Left ventricle myocardium inferior (tissue), 1 donor: ENCODE results near the gene ZIC5. TPM values are rescaled to one million over a fixed set of nuclear protein-coding genes. Genes with fewer than 3 reads are reported as not detected.
"Not testable (repeated sequence)": the region's sequence is repeated elsewhere in the genome, so short reads cannot be mapped to it uniquely, and the experiment has no call there.

Source experiments
- DNase-seq: peaks from one replicate; pipeline ENCODE4 v3.0.0-alpha.2; 2020
- H3K27ac ChIP-seq: fragments of 200-600 bp; replicated peaks from 2 replicates; pipeline ENCODE4 v1.8.0; 2021
- H3K27me3 ChIP-seq: fragments of 200-600 bp; 2 replicates; pipeline ENCODE4 v1.8.0; 2021; ENCODE audit warnings: low read depth
- H3K36me3 ChIP-seq: fragments of 200-600 bp; 2 replicates; pipeline ENCODE4 v1.8.0; 2021
- H3K4me1 ChIP-seq: fragments of 200-600 bp; 2 replicates; pipeline ENCODE4 v1.8.0; 2021
- H3K4me3 ChIP-seq: fragments of 200-600 bp; 2 replicates; pipeline ENCODE4 v1.8.0; 2021; ENCODE audit warnings: mild to moderate bottlenecking, moderate library complexity
- H3K9me3 ChIP-seq: fragments of 200-600 bp; replicated peaks from 2 replicates; pipeline ENCODE4 v1.8.0; 2021
- CTCF ChIP-seq: fragments of 200-600 bp; IDR thresholded peaks from 2 replicates; pipeline ENCODE4 v1.8.0; 2021; ENCODE audit warnings: antibody characterized with exemption, mild to moderate bottlenecking, borderline replicate concordance
- intact Hi-C: fragments of 100-400 bp; cut with micrococcal nuclease; formaldehyde crosslinking; loops from one replicate; pipeline ENCODE4 v1.11.0; 2022
- total RNA-seq: library from RNA; stranded (reverse); fragmentation: NEBNext Ultra II Directional; extraction: Animal tissue kit (Norgen Biotek cat#: 25700); gene quantifications from one replicate; pipeline ENCODE4 v1.2.1, GENCODE V29; 2021
- donor health status: DM: no; HTN: yes; CAD: no; lungs with severe emphysema.

ZIC5 gene
- total RNA-seq, 1 donor from 2014 or later, result not detected

- no peaks in the 10 kb centered on the region for H3K9me3 ChIP-seq
- DNase-seq, result no peak
- no peak overlapping the region for H3K4me3 ChIP-seq
- H3K4me1 ChIP-seq, result no peaks in the 10 kb centered on the region
- H3K27me3 ChIP-seq, result peaks cover 98% of the 10 kb centered on the region
- intact Hi-C loops, result no loop called here
- no peak overlapping the region for H3K27ac ChIP-seq
- no peak for TF ChIP-seq CTCF
- H3K36me3 ChIP-seq, result no peaks in the 10 kb centered on the region
These were observed 23.9 kb downstream of the ZIC5 start for GRCh38 chr13:99947666-99948065.

- peaks cover 100% of the 10 kb centered on the region for H3K27me3 ChIP-seq
- H3K9me3 ChIP-seq, DNase-seq, H3K4me3 ChIP-seq, H3K36me3 ChIP-seq, H3K27ac ChIP-seq, H3K4me1 ChIP-seq, intact Hi-C loops: not testable (repeated sequence)
These were observed 26.1 kb downstream of the ZIC5 start for GRCh38 chr13:99945515-99945914.

GRCh38 chr13:99944606-99945005 lies 27.0 kb downstream of the ZIC5 start:
- no peak for TF ChIP-seq CTCF
- Histone ChIP-seq H3K9me3 (no peaks in the 10 kb centered on the region), H3K36me3 (no peaks in the 10 kb centered on the region), H3K27ac (no peak overlapping the region), H3K27me3 (peaks cover 100% of the 10 kb centered on the region), H3K4me1 (no peaks in the 10 kb centered on the region), H3K4me3 (no peak overlapping the region)
- DNase-seq, result no peak
- intact Hi-C loops, result no loop called here

- intact Hi-C loops, result no loop called here
- no peaks in the 10 kb centered on the region for H3K9me3 ChIP-seq
- TF ChIP-seq CTCF, result no peak
- DNase-seq, result no peak
- no peak overlapping the region for H3K27ac ChIP-seq
- peaks cover 100% of the 10 kb centered on the region for H3K27me3 ChIP-seq
- no peak overlapping the region for H3K4me3 ChIP-seq
- H3K36me3 ChIP-seq, result no peaks in the 10 kb centered on the region
- H3K4me1 ChIP-seq, result no peaks in the 10 kb centered on the region
These were observed 27.5 kb downstream of the ZIC5 start for GRCh38 chr13:99944102-99944501.

GRCh38 chr13:99941911-99942310 lies 29.7 kb downstream of the ZIC5 start:
- no peaks in the 10 kb centered on the region for H3K36me3 ChIP-seq
- no peak for TF ChIP-seq CTCF
- H3K27me3 ChIP-seq, result peaks cover 99% of the 10 kb centered on the region
- no peak overlapping the region for H3K27ac ChIP-seq
- no peaks in the 10 kb centered on the region for H3K4me1 ChIP-seq
- H3K4me3 ChIP-seq, result no peak overlapping the region
- DNase-seq, result no peak
- no peaks in the 10 kb centered on the region for H3K9me3 ChIP-seq
- intact Hi-C loops, result no loop called here

GRCh38 chr13:99941086-99941485 lies 30.5 kb downstream of the ZIC5 start:
- intact Hi-C loops, result no loop called here
- H3K36me3 ChIP-seq, result no peaks in the 10 kb centered on the region
- no peaks in the 10 kb centered on the region for H3K9me3 ChIP-seq
- no peaks in the 10 kb centered on the region for H3K4me1 ChIP-seq
- H3K27ac ChIP-seq, result no peak overlapping the region
- H3K4me3 ChIP-seq, result no peak overlapping the region
- TF ChIP-seq CTCF, result no peak
- H3K27me3 ChIP-seq, result peaks cover 97% of the 10 kb centered on the region
- no peak for DNase-seq
